ENCODE results near the gene PHKA1. TPM values are rescaled to one million over a fixed set of nuclear protein-coding genes. Genes with fewer than 3 reads are reported as not detected.
"Not testable (repeated sequence)": the region's sequence is repeated elsewhere in the genome, so short reads cannot be mapped to it uniquely, and the experiment has no call there.

The PHKA1 gene
- total RNA-seq: 5.5 and 8.6 TPM in 2 replicates

DNA sequence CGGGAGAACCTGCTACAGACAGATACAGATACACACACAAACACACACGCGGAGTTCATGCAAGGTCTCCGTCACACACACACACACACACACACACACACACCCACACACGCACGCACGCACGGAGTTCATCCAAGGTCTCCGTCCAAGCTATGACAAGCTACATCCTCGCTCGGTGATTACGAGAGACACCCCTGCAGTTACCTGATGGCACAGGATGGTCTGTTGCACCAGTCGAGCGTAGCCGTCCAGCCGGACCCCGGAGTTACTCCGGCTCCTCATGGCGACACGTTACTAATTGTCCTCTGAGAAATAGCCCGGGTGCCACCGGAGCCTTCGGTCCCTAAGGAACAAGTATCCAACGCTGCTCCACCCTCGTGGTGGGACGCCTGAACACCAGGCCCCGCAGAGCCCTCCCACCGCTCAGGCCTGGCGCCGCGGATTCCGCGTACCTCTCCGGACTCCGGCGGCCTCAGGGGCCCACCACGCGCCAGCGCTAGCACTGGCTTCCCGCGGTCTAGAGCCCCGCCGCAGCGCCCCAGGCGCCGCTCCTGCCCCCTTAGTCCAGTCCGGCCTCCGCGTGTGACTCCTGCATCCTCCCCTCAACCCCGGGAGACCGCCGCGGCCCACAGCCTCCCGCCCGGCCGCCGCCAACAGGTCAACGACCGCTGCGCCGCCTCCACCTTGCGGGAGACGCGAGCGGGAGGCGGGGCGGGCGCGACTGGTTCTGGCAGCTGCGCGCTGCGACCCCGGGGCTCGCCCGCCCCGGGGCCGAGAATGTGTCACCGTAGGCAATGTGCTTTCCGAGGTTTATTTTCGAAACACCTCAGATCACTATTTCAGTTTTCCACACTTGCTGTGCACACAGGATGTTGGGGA lies at the start of gene PHKA1:
Gene PHKA1, minus strand, starts transcription at position 708 of the 879 bp plus-strand sequence. Its CDS starts 426 bp downstream, at position 282.
- not testable (repeated sequence) for DNase-seq (ENCODE audit: low read depth)
- peak within 1 kb of the TSS; percentile 56 for H3K4me3 ChIP-seq (ENCODE audit: low read depth, low read length)

GRCh38 chrX:72760454-72760853 lies 46.3 kb upstream of the PHKA1 start:
- not testable (repeated sequence) for H3K4me3 ChIP-seq (ENCODE audit: low read depth, low read length); DNase-seq (ENCODE audit: low read depth)

- DNase-seq (ENCODE audit: low read depth); H3K4me3 ChIP-seq (ENCODE audit: low read depth, low read length): not testable (repeated sequence)
These were observed 34.4 kb upstream of the PHKA1 start for GRCh38 chrX:72748545-72748944.

DNA sequence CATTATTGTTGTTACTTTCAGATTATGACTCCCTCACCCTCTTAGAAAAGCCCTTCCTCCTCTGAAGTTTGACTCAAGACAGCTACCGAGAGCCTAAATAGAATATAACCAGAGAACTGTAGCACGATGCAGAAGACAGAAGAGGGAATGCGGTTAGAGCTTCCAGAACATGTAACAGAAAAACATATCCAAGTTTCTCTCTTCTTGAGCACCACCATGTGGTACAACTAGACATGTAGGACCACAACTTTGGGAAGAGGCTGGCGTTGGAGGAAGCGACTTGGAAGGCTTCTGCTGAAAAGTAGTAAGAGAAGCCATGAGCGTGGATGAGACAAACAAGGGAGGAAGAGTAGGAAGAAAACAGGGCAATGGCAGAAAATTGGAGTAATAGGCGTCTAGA lies 31.4 kb upstream of the PHKA1 start:
- not testable (repeated sequence) for H3K4me3 ChIP-seq (ENCODE audit: low read depth, low read length); DNase-seq (ENCODE audit: low read depth)

GRCh38 chrX:72735561-72735960 lies 21.5 kb upstream of the PHKA1 start:
- no peak for TF ChIP-seq CTCF (conservative IDR thresholded peaks at IDR 0.05; ENCODE audit: low read depth, low read length)
- no peak for DNase-seq (ENCODE audit: low read depth)
- no peak overlapping the region for H3K4me3 ChIP-seq (ENCODE audit: low read depth, low read length)

GRCh38 chrX:72733636-72734035 lies 19.5 kb upstream of the PHKA1 start:
- H3K4me3 ChIP-seq (ENCODE audit: low read depth, low read length); DNase-seq (ENCODE audit: low read depth): not testable (repeated sequence)

DNA sequence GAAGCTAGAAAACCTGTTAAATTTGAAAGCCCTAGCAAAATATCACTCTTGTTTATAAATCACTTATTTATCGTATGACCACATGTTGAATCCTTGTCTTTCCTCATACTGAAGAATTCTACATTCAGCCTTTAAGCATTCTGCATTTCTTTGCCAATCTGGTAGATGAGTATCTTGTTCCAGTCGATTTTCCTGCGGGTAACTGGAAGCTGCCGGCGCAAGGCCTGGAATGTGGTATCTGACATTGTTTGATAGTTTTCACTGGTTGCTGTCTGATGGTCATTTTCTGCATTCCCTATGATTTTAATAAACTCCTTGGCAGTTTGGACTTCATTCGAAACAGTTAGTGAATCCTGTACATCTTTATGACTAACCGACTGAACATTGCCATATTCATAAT lies 13.7 kb upstream of the PHKA1 start:
- no peak overlapping the region for H3K4me3 ChIP-seq (ENCODE audit: low read depth, low read length)
- no peak for TF ChIP-seq CTCF (conservative IDR thresholded peaks at IDR 0.05; ENCODE audit: low read depth, low read length)
- no peak for DNase-seq (ENCODE audit: low read depth)

DNA sequence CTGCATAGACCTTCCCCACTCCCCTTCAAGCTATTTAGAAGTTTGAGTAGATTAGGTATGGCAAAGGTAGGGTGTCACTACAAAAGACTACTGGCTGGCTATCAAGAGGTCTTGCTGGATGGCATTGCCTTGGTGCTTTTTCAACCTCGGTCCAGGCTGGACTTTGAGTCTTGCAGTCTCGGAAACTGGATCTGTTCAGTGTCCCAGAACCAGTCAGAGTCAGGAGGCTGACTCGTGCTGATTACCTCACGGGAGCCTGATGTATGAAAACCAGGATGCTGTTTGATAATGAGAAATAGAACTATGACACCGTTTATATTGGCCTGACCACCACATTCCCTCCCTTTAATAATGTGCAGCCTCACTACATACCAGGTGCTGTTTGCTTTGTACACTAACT lies 2.7 kb upstream of the PHKA1 start:
- peak; percentile 47 for DNase-seq (ENCODE audit: low read depth)

DNA sequence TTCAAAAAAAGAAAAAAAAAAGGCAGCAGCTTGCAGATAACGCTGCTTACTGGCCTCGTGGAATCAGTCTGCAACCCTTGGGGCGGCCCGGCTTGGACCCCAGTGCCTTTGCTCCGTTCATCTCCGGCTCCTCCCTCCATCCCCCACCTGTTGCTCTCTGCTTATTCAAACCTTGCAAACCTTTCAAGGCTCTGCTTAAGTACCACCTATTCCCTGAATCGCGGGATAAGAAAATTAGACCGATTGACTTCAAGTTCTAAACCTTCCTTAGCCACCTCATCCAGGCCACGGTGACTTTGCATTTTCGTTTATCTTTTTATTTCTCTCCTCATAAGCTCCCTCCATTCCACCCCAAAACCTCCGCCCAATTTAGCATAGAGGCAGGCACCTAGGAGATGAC lies 1.4 kb upstream of the PHKA1 start:
- no peak for DNase-seq (ENCODE audit: low read depth)
- TF ChIP-seq CTCF (conservative IDR thresholded peaks at IDR 0.05; ENCODE audit: low read depth, low read length): no peak
- H3K4me3 ChIP-seq (ENCODE audit: low read depth, low read length): no peak overlapping the region

More for the DNA sequence above, 2.7 kb upstream of the PHKA1 start:
- no peak overlapping the region for H3K4me3 ChIP-seq (ENCODE audit: low read depth, low read length)
- no peak for TF ChIP-seq CTCF (conservative IDR thresholded peaks at IDR 0.05; ENCODE audit: low read depth, low read length)
